Measurements from ENCODE around the gene CLASRP.

The CLASRP gene

GRCh38 chr19:45069056-45069455, 30.2 kb downstream of the CLASRP start:
- DNase-seq (ENCODE audit: low read depth): no peak
- H3K4me3 ChIP-seq (replicated peaks; ENCODE audit: low read depth, low read length): no peak overlapping the region
- no peak for TF ChIP-seq CTCF (IDR thresholded peaks at IDR 0.05; ENCODE audit: low read length, missing control alignments)

DNA sequence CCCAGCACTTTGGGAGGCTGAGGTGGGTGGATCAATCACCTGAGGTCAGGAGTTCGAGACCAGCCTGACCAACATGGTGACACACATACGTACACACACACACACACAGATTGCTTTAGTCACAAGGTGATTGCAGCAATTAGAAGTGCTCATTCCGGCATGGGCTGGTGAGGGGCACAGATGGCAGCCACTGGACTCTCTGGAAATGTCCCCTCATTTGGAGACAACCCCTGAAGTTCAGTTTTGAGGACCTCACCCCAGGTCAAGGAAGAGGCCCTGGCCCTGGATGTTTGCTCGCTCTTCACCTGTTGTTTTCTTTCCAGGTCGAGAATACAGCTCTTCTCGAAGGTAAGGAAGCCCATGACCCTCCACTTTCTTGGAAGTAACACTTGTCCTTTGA, 31.4 kb downstream of the CLASRP start:
- TF ChIP-seq CTCF (IDR thresholded peaks at IDR 0.05; ENCODE audit: low read length, missing control alignments): no peak
- DNase-seq (ENCODE audit: low read depth): no peak
- no peak overlapping the region for H3K4me3 ChIP-seq (replicated peaks; ENCODE audit: low read depth, low read length)

- H3K4me3 ChIP-seq (replicated peaks; ENCODE audit: low read depth, low read length): no peak overlapping the region
- TF ChIP-seq CTCF (IDR thresholded peaks at IDR 0.05; ENCODE audit: low read length, missing control alignments): no peak
Observed at GRCh38 chr19:45070861-45071544, 32.2 kb downstream of the CLASRP start.

GRCh38 chr19:45071545-45071938, 32.7 kb downstream of the CLASRP start:
- no peak overlapping the region for H3K4me3 ChIP-seq (replicated peaks; ENCODE audit: low read depth, low read length)
- no peak for DNase-seq (ENCODE audit: low read depth)
- no peak for TF ChIP-seq CTCF (IDR thresholded peaks at IDR 0.05; ENCODE audit: low read length, missing control alignments)

More at GRCh38 chr19:45070861-45071544, 32.2 kb downstream of the CLASRP start:
- DNase-seq (ENCODE audit: low read depth): no peak

DNA sequence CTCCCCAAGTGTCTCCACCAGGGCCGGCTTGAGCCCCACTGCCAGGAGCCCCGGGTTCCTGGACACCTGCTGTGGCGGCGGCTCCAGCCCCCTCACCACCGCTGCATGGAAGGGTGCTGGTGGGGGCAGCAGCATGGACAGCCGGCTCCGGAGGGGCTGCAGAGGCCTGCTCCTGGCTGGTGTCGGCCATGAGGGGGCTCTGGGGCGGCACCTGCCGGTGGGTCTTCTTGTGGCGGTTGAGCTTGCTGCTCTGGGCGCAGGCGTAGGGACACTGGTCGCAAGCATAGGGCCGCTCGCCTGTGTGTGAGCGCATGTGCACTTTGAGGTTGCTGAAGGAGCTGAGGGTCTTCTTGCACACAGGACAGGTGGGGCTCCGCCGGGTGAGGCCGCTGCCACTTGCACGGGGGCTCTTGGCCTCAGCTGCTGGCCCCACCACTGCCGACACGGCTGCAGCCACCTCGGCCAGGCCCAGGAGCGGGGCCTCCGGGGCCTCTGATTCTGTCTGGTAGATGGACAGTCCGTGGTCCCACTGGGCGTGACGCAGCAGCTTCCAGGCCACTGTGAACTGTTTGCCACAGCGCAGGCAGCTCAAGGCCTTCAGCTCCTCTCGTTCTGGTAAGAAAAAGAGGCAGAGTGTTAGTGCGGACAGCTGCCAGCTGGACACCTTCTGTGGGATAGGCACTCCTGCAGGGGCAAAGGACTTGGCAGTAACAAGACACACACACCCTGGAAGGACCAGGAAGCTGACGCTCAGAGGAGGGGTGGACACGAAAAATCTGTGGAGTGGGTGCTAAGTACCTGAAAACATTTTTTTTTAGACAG, 33.3 kb downstream of the CLASRP start:
- H3K4me3 ChIP-seq (replicated peaks; ENCODE audit: low read depth, low read length): no peak overlapping the region
- no peak for TF ChIP-seq CTCF (IDR thresholded peaks at IDR 0.05; ENCODE audit: low read length, missing control alignments)
- DNase-seq (ENCODE audit: low read depth): no peak

DNA sequence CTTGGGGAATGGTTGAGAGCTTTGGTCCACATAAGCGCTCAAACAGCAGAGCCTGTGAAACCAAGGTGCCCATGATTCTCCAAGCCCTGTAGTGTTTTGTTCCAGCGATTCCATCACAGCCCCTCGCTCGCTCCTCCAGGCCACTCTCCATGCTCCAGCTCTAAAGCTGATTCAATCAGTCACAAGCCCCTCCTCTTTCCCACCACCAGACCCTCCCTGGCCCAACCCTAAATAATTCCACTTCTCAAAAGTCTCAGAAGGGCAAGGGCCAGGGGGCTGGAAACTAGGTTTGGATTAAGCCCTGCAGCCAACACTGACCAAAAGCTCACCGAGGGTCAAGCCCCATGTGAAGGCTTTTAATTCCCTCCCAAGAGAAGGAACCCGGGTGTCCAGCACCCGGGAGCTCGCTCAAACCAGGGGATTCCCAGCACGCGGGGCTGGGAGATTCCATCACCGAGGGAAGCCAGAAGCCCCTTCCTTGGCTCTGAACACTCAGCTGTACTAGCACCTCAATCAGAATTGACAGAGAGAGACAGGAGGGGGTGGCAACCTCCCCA, 36.0 kb downstream of the CLASRP start:
- TF ChIP-seq CTCF (IDR thresholded peaks at IDR 0.05; ENCODE audit: low read length, missing control alignments): no peak
- H3K4me3 ChIP-seq (replicated peaks; ENCODE audit: low read depth, low read length): no peak overlapping the region
- DNase-seq (ENCODE audit: low read depth): no peak

Data from fibroblast of pulmonary artery (primary cell).